Keratinocyte (primary cell): ENCODE data around the gene ZFX. TPM values are rescaled to one million over a fixed set of nuclear protein-coding genes. Genes with fewer than 3 reads are reported as not detected.

ENCODE experiments used
- DNase-seq: peaks from one replicate; pipeline ENCODE4 v3.0.0-alpha.2; 2011; ENCODE audit warnings: low read depth, missing footprints, low spot score
- FAIRE-seq: peaks from 2 replicates; lab custom pipeline; 2011; peaks lifted over from hg19 to GRCh38; lab: Jason Lieb, UNC
- H2AFZ ChIP-seq: 2 replicates; pipeline ENCODE4 v1.6.0; 2012; ENCODE audit warnings: low read length, control low read depth, inconsistent platforms; ENCODE audit not compliant: control insufficient read depth
- H3K27ac ChIP-seq: 2 replicates; pipeline ENCODE4 v1.5.1; 2011; ENCODE audit warnings: low read length; ENCODE audit not compliant: control insufficient read depth, insufficient read depth
- H3K27me3 ChIP-seq: 3 replicates; pipeline ENCODE4 v1.6.0; 2011; ENCODE audit warnings: low read length; ENCODE audit not compliant: control insufficient read depth, insufficient read depth; ENCODE audit errors: extremely low read depth
- H3K36me3 ChIP-seq, 2 experiments: 2 replicates in 1 of 2; 3 replicates in 1 of 2; pipeline ENCODE4 v1.5.1; 2011; ENCODE audit warnings: low read length in 2 of 2, mild to moderate bottlenecking in 1 of 2; ENCODE audit not compliant: control insufficient read depth in 2 of 2, insufficient read depth in 2 of 2; ENCODE audit errors: extremely low read depth in 1 of 2
- H3K4me1 ChIP-seq: 3 replicates; pipeline ENCODE4 v1.5.1; 2011; ENCODE audit warnings: low read length; ENCODE audit not compliant: control insufficient read depth, insufficient read depth; ENCODE audit errors: extremely low read depth
- H3K4me2 ChIP-seq: 3 replicates; pipeline ENCODE4 v1.6.0; 2011; ENCODE audit warnings: low read depth, low read length; ENCODE audit not compliant: control insufficient read depth, insufficient read depth; ENCODE audit errors: extremely low read depth
- H3K4me3 ChIP-seq, 3 experiments: fragments of 200-600 bp in 1 of 3; sonication (generic) in 1 of 3; 2 replicates in 2 of 3; 3 replicates in 1 of 3; pipeline ENCODE4 v1.5.1; 2011 to 2016; ENCODE audit warnings: low read length in 3 of 3, mild to moderate bottlenecking in 3 of 3, control low read depth in 2 of 3, inconsistent platforms in 1 of 3, low read depth in 1 of 3, mixed read lengths in 1 of 3, mixed run types in 1 of 3, moderate library complexity in 1 of 3; ENCODE audit not compliant: control insufficient read depth in 2 of 3, insufficient read depth in 2 of 3; ENCODE audit errors: extremely low read depth in 1 of 3
- H3K79me2 ChIP-seq: 2 replicates; pipeline ENCODE4 v1.6.0; 2012; ENCODE audit warnings: low read length; ENCODE audit not compliant: control insufficient read depth, insufficient read depth
- H3K9ac ChIP-seq: 3 replicates; pipeline ENCODE4 v1.6.0; 2011; ENCODE audit warnings: low read length; ENCODE audit not compliant: control insufficient read depth, insufficient read depth; ENCODE audit errors: extremely low read depth
- H3K9me1 ChIP-seq: 3 replicates; pipeline ENCODE4 v1.6.0; 2011; ENCODE audit warnings: low read length; ENCODE audit not compliant: control insufficient read depth, insufficient read depth; ENCODE audit errors: extremely low read depth
- H3K9me3 ChIP-seq: 2 replicates; pipeline ENCODE4 v1.5.1; 2012; ENCODE audit warnings: low read depth, low read length; ENCODE audit not compliant: control insufficient read depth
- H4K20me1 ChIP-seq: 3 replicates; pipeline ENCODE4 v1.6.0; 2011; ENCODE audit warnings: low read length; ENCODE audit not compliant: control insufficient read depth, insufficient read depth; ENCODE audit errors: extremely low read depth
- CTCF ChIP-seq, 3 experiments: IDR thresholded peaks in 1 of 3; conservative IDR thresholded peaks in 1 of 3; optimal IDR thresholded peaks in 1 of 3; 2 replicates in 2 of 3; 3 replicates in 1 of 3; pipeline versions ENCODE3 to v1.5.1; 2011; ENCODE audit warnings: low read length in 3 of 3, mild to moderate bottlenecking in 3 of 3, moderate library complexity in 2 of 3, control low read depth in 1 of 3, inconsistent platforms in 1 of 3; ENCODE audit not compliant: insufficient read depth in 2 of 3; ENCODE audit errors: extremely low read depth in 1 of 3
- EZH2 ChIP-seq: IDR thresholded peaks from one replicate; pipeline ENCODE4 v1.6.1; 2012; ENCODE audit warnings: inconsistent platforms, mild to moderate bottlenecking, low read length, moderate library complexity
- dilution Hi-C: fragments of 300-500 bp; cut with MboI; formaldehyde crosslinking; loops from one replicate; pipeline ENCODE4 v1.7.0; 2020; ENCODE audit warnings: low sequenced_read_pairs; ENCODE audit not compliant: extremely low pct_ligation_motif_present
- polyA plus RNA-seq, 5 experiments: library from polyadenylated mRNA; depleted of rRNA in 3 of 5; stranded (reverse) in 3 of 5; stranded (forward) in 1 of 5; unstranded in 1 of 5; fragments of >200 nt; gene quantifications; 1 replicate in 1 of 5; 2 replicates in 3 of 5; 3 replicates in 1 of 5; pipeline versions ENCODE4 v1.2.1 to v1.2.3, GENCODE V29; 2011 to 2012; ENCODE audit warnings: missing spikeins in 2 of 5, low read depth in 1 of 5, low replicate concordance in 1 of 5

Gene ZFX
- polyA plus RNA-seq, 1 donor (not counting 4 experiments of a cell fraction or from before 2014, with no cell fraction given) = 24.3 TPM

DNA sequence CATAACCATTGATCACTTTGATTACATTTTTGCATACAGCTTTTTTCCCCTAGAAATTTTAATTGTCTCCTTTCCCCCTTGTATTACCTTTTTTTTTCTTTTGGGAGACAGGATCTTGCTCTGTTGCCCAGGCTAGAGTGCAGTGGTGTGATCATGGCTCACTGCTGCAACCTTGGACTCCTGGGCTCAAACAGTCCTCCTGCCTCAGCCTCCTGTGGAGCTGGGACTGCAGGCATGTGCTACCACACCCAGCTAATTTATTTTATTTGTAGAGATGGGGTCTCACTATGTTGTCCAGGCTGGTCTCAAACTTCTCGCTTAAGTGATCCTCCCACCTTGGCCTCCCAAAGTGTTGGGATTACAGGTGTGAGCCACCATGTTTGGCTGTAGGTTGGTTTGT lies 47.0 kb downstream of the ZFX start:
- Histone ChIP-seq H3K9me1 (peaks cover 4% of the 10 kb centered on the region), H3K9ac (no peak overlapping the region), H4K20me1 (peaks cover 4% of the 10 kb centered on the region), H3K4me1 (peaks cover 14% of the 10 kb centered on the region), H3K4me2 (no peak overlapping the region), H3K4me3 (no peak overlapping the region), H3K27me3 (no peaks in the 10 kb centered on the region), H2AFZ (no peak overlapping the region), H3K9me3 (no peaks in the 10 kb centered on the region), H3K79me2 (peaks cover 86% of the 10 kb centered on the region), H3K27ac (no peak overlapping the region), H3K36me3 (peaks cover 4 to 9% of the 10 kb centered on the region in 2 experiments)
- dilution Hi-C loops = no loop called here
- DNase-seq (no peak), FAIRE-seq (no peak)
- no peak for TF ChIP-seq EZH2
- TF ChIP-seq CTCF (optimal IDR thresholded peaks at IDR 0.05 in 1 of 3, IDR thresholded peaks at IDR 0.05 in 1 of 3, conservative IDR thresholded peaks at IDR 0.05 in 1 of 3; ENCODE audit: extremely low read depth in 1 of 3, insufficient read depth in 2 of 3, low read length in 3 of 3) = no peak

GRCh38 chrX:24198101-24198500 lies 48.6 kb downstream of the ZFX start:
- FAIRE-seq = no peak

More at GRCh38 chrX:24198101-24198500, 48.6 kb downstream of the ZFX start:
- H3K79me2 ChIP-seq = peaks cover 87% of the 10 kb centered on the region
- H4K20me1 ChIP-seq = peaks cover 4% of the 10 kb centered on the region
- DNase-seq = no peak
- dilution Hi-C loops = no loop called here
- no peak overlapping the region for H3K4me3 ChIP-seq
- H2AFZ ChIP-seq = no peak overlapping the region
- H3K36me3 ChIP-seq = peaks cover 4 to 6% of the 10 kb centered on the region in 2 experiments
- no peak overlapping the region for H3K9ac ChIP-seq
- no peak overlapping the region for H3K27ac ChIP-seq
- TF ChIP-seq EZH2 (no peak), CTCF (optimal IDR thresholded peaks at IDR 0.05 in 1 of 3, IDR thresholded peaks at IDR 0.05 in 1 of 3, conservative IDR thresholded peaks at IDR 0.05 in 1 of 3; ENCODE audit: extremely low read depth in 1 of 3, insufficient read depth in 2 of 3, low read length in 3 of 3) (no peak)
- no peaks in the 10 kb centered on the region for H3K9me3 ChIP-seq
- H3K9me1 ChIP-seq = peaks cover 4% of the 10 kb centered on the region
- no peaks in the 10 kb centered on the region for H3K27me3 ChIP-seq
- peaks cover 9% of the 10 kb centered on the region for H3K4me1 ChIP-seq
- H3K4me2 ChIP-seq = no peak overlapping the region
